ENCODE results near the gene VDR. TPM values are rescaled to one million over a fixed set of nuclear protein-coding genes. Genes with fewer than 3 reads are reported as not detected.

Gene VDR
- total RNA-seq, 1 experiment from 2014 or later, result not detected

DNA sequence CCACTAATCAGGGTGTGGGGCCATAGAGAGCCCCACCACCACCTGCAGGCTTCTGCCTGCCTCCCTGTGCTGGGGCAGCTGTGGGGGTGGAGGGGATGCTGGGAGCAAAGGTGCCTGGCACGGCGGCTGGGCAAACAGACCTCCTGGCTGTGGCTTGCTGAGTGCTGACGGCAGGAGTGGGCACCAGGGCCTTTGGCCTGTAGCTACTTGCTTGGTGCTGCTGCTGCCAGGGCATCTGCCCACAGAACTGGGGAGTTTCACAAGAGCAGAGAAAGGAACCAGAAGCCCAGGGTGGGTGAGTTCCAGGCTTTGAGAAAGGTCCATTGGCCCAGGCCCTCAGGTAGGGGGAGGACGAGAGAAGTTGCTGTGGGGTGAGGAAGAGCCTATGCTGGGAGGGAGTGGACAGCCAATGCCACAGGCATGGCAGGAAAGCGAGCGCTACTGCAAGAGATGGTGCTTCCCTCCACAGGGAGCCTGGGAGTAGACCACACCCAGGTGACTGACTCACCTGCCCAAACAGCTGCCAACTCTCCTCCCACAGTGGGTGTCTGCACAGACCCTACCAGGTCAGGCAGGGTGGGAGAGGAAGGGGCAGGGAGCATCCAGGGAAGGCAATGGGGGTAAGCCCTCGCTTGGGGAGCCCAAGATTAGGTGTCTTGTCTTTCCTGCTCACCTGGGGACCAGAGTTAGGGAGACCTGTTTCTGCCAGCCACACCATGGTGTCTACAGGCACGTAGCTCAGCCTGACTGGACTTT, 46.1 kb downstream of the VDR start:
- Histone ChIP-seq H3K4me1 (ENCODE audit: low read length) (no peaks in the 10 kb centered on the region), H3K9ac (ENCODE audit: low read length) (no peak overlapping the region), H3K9me2 (replicated peaks; ENCODE audit: insufficient read depth, low read length) (no peaks in the 10 kb centered on the region), H3K79me2 (ENCODE audit: low read length) (no peaks in the 10 kb centered on the region), H3K9me3 (ENCODE audit: low read length) (no peaks in the 10 kb centered on the region), H3K4me2 (ENCODE audit: low read depth, low read length, poor library complexity, severe bottlenecking) (no peak overlapping the region), H3K27ac (ENCODE audit: low read length) (no peak overlapping the region), H3K36me3 (ENCODE audit: insufficient read depth, low read length) (no peaks in the 10 kb centered on the region), H2AFZ (ENCODE audit: low read length) (no peak overlapping the region), H3K27me3 (ENCODE audit: low read length) (no peaks in the 10 kb centered on the region), H3K4me3 (ENCODE audit: low read length) (no peak overlapping the region), H4K20me1 (ENCODE audit: insufficient read depth, low read depth, low read length) (no peaks in the 10 kb centered on the region)
- no peak for DNase-seq

DNA sequence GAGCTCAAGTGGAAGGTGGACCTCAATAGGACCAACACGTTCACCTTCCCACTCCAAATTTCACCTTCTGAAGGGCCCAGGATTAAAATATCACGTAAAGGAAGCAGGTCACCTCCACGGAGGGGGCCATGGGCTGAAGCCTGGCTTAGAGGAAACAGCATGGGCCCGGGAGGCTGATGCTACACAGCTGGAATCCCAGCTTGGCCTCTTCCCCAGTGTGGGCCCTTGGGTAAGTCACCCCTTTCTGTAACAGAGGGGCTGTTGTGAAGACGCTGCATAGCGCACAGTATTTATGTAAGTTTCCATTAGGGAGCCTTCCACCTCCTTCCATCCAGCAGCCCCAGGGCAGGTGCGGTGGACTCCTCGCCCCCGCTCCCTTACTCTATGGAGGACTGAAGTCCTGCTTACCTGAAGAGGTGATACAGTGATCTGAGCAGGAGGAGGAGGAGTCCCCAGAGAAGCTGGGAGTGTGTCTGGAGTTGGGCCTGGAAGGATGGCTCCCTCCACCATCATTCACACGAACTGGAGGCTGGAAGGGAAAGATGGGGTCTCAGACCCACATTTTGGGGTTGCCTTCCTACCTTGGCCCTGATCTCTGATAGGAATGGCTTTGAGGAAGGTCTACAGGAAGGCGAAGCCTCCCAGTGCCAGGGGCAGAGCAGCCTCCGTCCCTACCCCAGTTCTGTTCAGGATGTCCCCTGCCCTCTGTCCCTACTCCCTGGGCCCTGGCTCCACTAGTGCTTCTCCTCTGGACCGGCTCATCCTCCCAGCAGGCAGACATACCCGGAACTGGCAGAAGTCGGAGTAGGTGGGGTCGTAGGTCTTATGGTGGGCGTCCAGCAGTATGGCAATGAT, 47.8 kb downstream of the VDR start:
- no peak overlapping the region for H3K9ac ChIP-seq (ENCODE audit: low read length)
- no peaks in the 10 kb centered on the region for H4K20me1 ChIP-seq (ENCODE audit: insufficient read depth, low read depth, low read length)
- no peaks in the 10 kb centered on the region for H3K9me3 ChIP-seq (ENCODE audit: low read length)
- no peaks in the 10 kb centered on the region for H3K36me3 ChIP-seq (ENCODE audit: insufficient read depth, low read length)
- no peaks in the 10 kb centered on the region for H3K9me2 ChIP-seq (replicated peaks; ENCODE audit: insufficient read depth, low read length)
- no peak overlapping the region for H3K4me2 ChIP-seq (ENCODE audit: low read depth, low read length, poor library complexity, severe bottlenecking)
- no peak overlapping the region for H2AFZ ChIP-seq (ENCODE audit: low read length)
- no peak overlapping the region for H3K4me3 ChIP-seq (ENCODE audit: low read length)
- no peaks in the 10 kb centered on the region for H3K27me3 ChIP-seq (ENCODE audit: low read length)
- DNase-seq, result no peak
- H3K4me1 ChIP-seq (ENCODE audit: low read length), result no peaks in the 10 kb centered on the region
- no peaks in the 10 kb centered on the region for H3K79me2 ChIP-seq (ENCODE audit: low read length)
- H3K27ac ChIP-seq (ENCODE audit: low read length), result no peak overlapping the region

DNA sequence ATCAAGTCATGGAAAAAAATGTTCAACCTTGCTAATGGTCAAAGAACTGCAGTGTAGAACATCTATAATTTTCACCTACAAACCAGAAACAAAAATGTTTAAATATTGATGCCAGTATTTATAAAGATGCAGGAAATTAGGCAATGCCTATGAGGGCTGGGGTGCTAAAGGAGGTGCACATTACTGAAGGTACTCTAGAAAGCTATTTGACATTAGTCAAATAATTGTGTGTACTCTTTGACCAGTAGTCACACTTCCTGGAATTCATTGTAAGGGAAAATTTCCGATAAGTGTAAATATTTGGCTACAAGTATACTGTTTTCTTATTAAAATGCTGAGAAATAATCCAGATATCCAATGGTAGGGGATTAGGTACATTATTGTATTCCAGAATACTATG, 48.7 kb downstream of the VDR start:
- Histone ChIP-seq H3K27ac (ENCODE audit: low read length) (no peak overlapping the region), H3K9ac (ENCODE audit: low read length) (no peak overlapping the region), H3K4me2 (ENCODE audit: low read depth, low read length, poor library complexity, severe bottlenecking) (no peak overlapping the region), H3K9me3 (ENCODE audit: low read length) (no peaks in the 10 kb centered on the region), H3K4me1 (ENCODE audit: low read length) (no peaks in the 10 kb centered on the region), H3K36me3 (ENCODE audit: insufficient read depth, low read length) (no peaks in the 10 kb centered on the region), H3K27me3 (ENCODE audit: low read length) (no peaks in the 10 kb centered on the region), H4K20me1 (ENCODE audit: insufficient read depth, low read depth, low read length) (no peaks in the 10 kb centered on the region), H2AFZ (ENCODE audit: low read length) (no peak overlapping the region), H3K4me3 (ENCODE audit: low read length) (no peak overlapping the region), H3K79me2 (ENCODE audit: low read length) (no peaks in the 10 kb centered on the region), H3K9me2 (replicated peaks; ENCODE audit: insufficient read depth, low read length) (no peaks in the 10 kb centered on the region)
- DNase-seq, result no peak

DNA sequence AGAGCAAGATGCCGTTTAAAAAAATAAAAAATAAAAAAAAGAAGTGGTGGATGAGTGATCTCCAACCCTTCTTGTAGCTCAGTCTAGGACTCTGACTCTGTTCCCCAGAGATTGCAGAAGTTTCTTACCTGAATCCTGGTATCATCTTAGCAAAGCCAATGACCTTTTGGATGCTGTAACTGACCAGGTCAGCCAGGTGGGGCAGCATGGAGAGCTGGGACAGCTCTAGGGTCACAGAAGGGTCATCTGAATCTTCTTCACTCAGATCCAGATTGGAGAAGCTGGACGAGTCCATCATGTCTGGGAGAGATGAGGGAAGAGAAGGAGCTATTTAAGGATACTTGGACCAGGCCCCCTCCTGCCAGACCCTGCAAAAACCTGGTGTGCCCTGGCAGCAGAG, 49.3 kb downstream of the VDR start:
- no peak overlapping the region for H3K4me3 ChIP-seq (ENCODE audit: low read length)
- no peak overlapping the region for H3K4me2 ChIP-seq (ENCODE audit: low read depth, low read length, poor library complexity, severe bottlenecking)
- no peaks in the 10 kb centered on the region for H3K79me2 ChIP-seq (ENCODE audit: low read length)
- DNase-seq, result no peak
- H3K27ac ChIP-seq (ENCODE audit: low read length), result no peak overlapping the region
- no peaks in the 10 kb centered on the region for H3K36me3 ChIP-seq (ENCODE audit: insufficient read depth, low read length)
- no peaks in the 10 kb centered on the region for H4K20me1 ChIP-seq (ENCODE audit: insufficient read depth, low read depth, low read length)
- H3K9ac ChIP-seq (ENCODE audit: low read length), result no peak overlapping the region
- no peaks in the 10 kb centered on the region for H3K4me1 ChIP-seq (ENCODE audit: low read length)
- no peaks in the 10 kb centered on the region for H3K9me2 ChIP-seq (replicated peaks; ENCODE audit: insufficient read depth, low read length)
- no peaks in the 10 kb centered on the region for H3K27me3 ChIP-seq (ENCODE audit: low read length)
- H3K9me3 ChIP-seq (ENCODE audit: low read length), result no peaks in the 10 kb centered on the region
- H2AFZ ChIP-seq (ENCODE audit: low read length), result no peak overlapping the region

DNA sequence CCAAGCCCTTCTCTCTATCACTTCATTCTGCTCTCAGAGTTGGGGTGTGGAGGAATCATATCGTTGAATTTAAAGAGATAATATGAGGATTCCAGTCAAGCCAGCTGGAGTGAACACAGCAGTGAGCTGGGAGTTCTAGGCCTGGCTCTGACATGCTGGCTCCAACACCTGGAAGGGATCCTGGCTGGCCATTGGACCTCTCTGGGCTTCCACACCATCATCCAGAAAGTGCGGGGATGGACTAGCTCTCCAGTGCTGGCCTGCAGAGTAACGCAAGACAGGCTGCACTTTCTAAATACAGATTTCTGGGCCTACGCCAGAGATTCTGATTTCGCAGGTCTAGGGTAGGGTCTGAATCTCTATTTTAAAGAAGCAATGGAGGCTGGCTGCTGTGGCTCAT, 50.3 kb downstream of the VDR start:
- Histone ChIP-seq H2AFZ (ENCODE audit: low read length) (no peak overlapping the region), H3K27me3 (ENCODE audit: low read length) (no peaks in the 10 kb centered on the region), H3K4me1 (ENCODE audit: low read length) (no peaks in the 10 kb centered on the region), H3K27ac (ENCODE audit: low read length) (no peak overlapping the region), H3K4me3 (ENCODE audit: low read length) (no peak overlapping the region), H3K4me2 (ENCODE audit: low read depth, low read length, poor library complexity, severe bottlenecking) (no peak overlapping the region), H3K9me2 (replicated peaks; ENCODE audit: insufficient read depth, low read length) (no peaks in the 10 kb centered on the region), H3K79me2 (ENCODE audit: low read length) (no peaks in the 10 kb centered on the region), H3K36me3 (ENCODE audit: insufficient read depth, low read length) (no peaks in the 10 kb centered on the region), H3K9me3 (ENCODE audit: low read length) (no peaks in the 10 kb centered on the region), H3K9ac (ENCODE audit: low read length) (no peak overlapping the region), H4K20me1 (ENCODE audit: insufficient read depth, low read depth, low read length) (no peaks in the 10 kb centered on the region)
- DNase-seq, result no peak

DNA sequence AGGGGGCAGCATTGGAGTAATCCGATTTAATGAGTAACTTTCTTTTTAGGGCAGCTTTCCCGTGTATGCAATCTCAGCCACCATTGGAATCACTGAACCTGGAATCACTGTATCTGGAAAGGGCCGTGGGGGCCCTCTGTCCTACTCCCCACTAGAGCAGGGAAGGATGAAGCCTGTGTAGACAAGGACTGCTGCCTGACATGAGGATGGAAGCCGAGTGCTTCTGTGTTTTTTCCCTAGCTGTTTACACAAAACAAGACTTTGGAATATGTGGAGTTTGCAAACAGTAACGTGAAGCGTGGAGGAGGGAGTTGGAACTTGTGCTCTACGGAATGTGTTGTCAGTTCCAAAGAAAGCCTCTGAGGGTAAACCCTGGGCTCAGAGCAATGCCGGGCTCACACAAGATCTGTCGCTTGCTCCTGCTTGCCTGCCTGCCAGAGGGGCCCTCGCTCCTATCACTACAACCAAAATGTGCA, 52.7 kb downstream of the VDR start:
- H3K79me2 ChIP-seq (ENCODE audit: low read length), result no peaks in the 10 kb centered on the region
- no peak overlapping the region for H3K27ac ChIP-seq (ENCODE audit: low read length)
- no peak for DNase-seq
- no peak overlapping the region for H3K9ac ChIP-seq (ENCODE audit: low read length)
- H2AFZ ChIP-seq (ENCODE audit: low read length), result no peak overlapping the region
- H3K27me3 ChIP-seq (ENCODE audit: low read length), result no peaks in the 10 kb centered on the region
- no peaks in the 10 kb centered on the region for H3K4me1 ChIP-seq (ENCODE audit: low read length)
- H4K20me1 ChIP-seq (ENCODE audit: insufficient read depth, low read depth, low read length), result no peaks in the 10 kb centered on the region
- H3K9me2 ChIP-seq (replicated peaks; ENCODE audit: insufficient read depth, low read length), result no peaks in the 10 kb centered on the region
- no peaks in the 10 kb centered on the region for H3K36me3 ChIP-seq (ENCODE audit: insufficient read depth, low read length)
- no peak overlapping the region for H3K4me2 ChIP-seq (ENCODE audit: low read depth, low read length, poor library complexity, severe bottlenecking)
- H3K9me3 ChIP-seq (ENCODE audit: low read length), result no peaks in the 10 kb centered on the region
- H3K4me3 ChIP-seq (ENCODE audit: low read length), result no peak overlapping the region

- no peak overlapping the region for H3K9ac ChIP-seq (ENCODE audit: low read length)
- H3K27me3 ChIP-seq (ENCODE audit: low read length), result no peaks in the 10 kb centered on the region
These were observed 53.4 kb downstream of the VDR start for GRCh38 chr12:47851303-47851952.

More at GRCh38 chr12:47851303-47851952, 53.4 kb downstream of the VDR start:
- H3K4me2 ChIP-seq (ENCODE audit: low read depth, low read length, poor library complexity, severe bottlenecking), result no peak overlapping the region
- H3K27ac ChIP-seq (ENCODE audit: low read length), result no peak overlapping the region
- H3K4me1 ChIP-seq (ENCODE audit: low read length), result no peaks in the 10 kb centered on the region
- no peak overlapping the region for H3K4me3 ChIP-seq (ENCODE audit: low read length)
- DNase-seq, result no peak
- no peak overlapping the region for H2AFZ ChIP-seq (ENCODE audit: low read length)
- no peaks in the 10 kb centered on the region for H3K9me3 ChIP-seq (ENCODE audit: low read length)
- H4K20me1 ChIP-seq (ENCODE audit: insufficient read depth, low read depth, low read length), result no peaks in the 10 kb centered on the region
- no peaks in the 10 kb centered on the region for H3K79me2 ChIP-seq (ENCODE audit: low read length)
- H3K9me2 ChIP-seq (replicated peaks; ENCODE audit: insufficient read depth, low read length), result no peaks in the 10 kb centered on the region
- H3K36me3 ChIP-seq (ENCODE audit: insufficient read depth, low read length), result no peaks in the 10 kb centered on the region

Measured in Karpas-422 (cell line).